ENCODE measurements around the gene BDH1.

BDH1 gene

GRCh38 chr3:197547306-197548011, 8.3 kb downstream of the BDH1 start:
- no peak for DNase-seq (ENCODE audit: low spot score)

DNA sequence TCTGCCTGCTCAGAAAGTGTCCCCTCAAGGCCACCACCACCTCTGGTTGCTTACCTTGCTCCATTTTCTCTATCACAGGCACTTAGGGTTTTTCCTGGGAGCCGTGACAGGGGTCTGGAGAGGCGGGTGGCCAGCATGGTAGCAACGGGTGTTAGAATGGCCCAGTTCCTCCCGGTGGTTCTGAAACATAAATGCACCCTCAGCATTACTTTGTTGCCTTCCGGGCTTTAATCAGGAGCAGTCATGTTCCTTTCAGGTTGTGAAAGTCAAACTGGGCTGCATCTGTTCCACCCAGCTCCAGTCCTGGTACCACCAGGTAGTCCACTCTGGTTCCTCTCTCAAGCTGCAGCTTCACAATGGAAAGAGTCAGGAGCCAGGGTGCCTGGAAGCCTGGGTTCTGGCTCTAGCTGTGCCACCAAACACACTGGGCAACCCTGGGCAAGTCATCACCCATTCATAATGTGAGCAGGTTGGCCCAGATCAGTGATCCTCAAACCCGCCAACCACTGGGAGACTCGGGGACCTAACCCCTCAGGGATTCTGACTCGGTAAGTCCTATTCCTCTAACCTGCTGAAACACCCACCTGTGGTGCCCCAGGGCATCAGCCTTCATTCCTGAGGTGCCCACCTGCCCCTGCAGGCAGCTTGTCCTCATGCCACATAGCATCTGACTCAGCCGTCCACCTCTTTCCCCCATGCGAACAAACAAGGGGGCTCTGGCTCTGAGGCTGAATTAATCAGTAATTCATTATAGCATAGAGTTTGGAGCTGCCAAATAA, 9.3 kb downstream of the BDH1 start:
- DNase-seq (ENCODE audit: low spot score), result no peak

DNA sequence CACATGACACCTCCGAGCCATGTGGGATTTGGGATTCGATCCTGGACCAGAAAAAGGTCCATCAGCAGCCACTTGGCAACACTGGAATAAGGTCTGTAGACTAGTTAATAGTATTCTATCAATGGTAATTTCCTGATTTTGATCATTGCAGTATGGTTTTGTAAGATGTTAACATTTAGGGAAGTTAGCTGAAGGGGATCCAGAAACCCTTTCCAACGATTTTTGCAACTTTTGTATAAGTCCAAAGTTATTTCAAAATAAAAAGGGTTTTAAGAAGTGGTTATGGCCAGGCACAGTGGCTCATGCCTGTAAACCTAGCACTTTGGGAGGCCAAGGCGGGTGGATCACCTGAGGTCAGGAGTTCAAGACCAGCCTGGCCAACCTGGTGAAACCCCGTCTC, 10.2 kb downstream of the BDH1 start:
- no peak for DNase-seq (ENCODE audit: low spot score)

GRCh38 chr3:197545101-197545500, 10.7 kb downstream of the BDH1 start:
- no peak for DNase-seq (ENCODE audit: low spot score)

GRCh38 chr3:197542741-197543454, 12.9 kb downstream of the BDH1 start:
- no peak for DNase-seq (ENCODE audit: low spot score)

GRCh38 chr3:197541756-197542539, 13.8 kb downstream of the BDH1 start:
- DNase-seq (ENCODE audit: low spot score), result no peak

- DNase-seq (ENCODE audit: low spot score), result no peak
Observed at GRCh38 chr3:197540961-197541377, 14.8 kb downstream of the BDH1 start.

DNA sequence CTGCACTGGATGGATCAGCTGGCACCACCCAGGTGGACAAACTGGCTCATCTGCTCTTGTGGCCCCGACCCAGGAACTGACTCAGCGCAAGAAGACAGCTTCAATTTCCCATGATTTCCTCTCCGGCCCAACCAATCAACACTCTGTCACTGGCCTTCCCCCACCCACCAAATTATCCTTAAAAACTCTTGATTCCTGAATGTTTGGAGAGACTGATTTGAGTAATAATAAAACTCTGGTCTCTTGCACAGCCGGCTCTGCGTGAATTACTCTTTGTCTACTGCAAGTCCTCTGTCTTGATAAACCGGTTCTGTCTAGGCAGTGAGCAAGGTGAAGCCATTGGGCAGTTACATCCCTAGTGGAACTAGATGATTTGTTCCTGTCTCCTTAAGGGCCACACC, 16.1 kb downstream of the BDH1 start:
- DNase-seq (ENCODE audit: low spot score), result no peak

GRCh38 chr3:197533927-197534725, 21.6 kb downstream of the BDH1 start:
- no peak for DNase-seq (ENCODE audit: low spot score)

DNA sequence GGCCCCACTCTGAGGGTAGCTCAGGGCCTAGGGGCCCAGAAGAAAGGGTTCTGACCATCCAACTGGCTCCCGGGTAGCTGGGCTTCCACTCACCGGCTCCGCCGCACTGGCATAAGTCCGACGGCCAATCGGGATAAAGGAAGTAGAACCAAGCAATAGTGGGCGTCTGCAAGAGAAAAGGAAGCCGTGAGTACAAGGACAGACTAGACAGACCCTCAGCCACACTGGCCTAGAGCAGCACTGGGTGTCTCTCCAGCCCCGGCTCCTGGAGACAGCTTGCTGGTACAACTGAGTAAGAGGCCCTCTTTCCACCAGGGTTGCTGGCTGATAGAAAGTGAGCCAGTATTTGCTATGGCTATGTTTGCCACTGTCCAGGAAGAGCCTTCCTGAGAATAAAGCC, 22.4 kb downstream of the BDH1 start:
- no peak for DNase-seq (ENCODE audit: low spot score)

- no peak for DNase-seq (ENCODE audit: low spot score)
Observed at GRCh38 chr3:197532388-197532787, 23.4 kb downstream of the BDH1 start.

DNA sequence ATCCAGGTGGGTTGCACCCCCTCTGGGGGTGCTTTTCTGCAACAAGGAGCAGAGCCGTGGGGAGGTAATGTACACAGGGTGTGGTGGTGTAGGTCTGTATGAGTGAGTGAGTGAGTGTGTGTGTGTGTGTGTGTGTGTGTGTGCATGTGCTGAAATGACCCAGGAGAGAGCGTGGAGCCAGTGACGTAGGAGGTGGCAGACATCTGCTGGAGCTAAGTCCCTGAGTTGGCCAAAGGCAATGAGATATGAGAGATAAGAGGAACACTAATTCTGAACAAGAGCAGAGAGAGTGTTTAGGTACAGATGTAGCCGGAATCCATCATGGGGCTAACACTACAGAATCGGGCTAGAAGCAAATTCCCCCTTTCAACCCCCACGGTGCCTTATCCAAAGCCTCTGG, 27.6 kb downstream of the BDH1 start:
- DNase-seq (ENCODE audit: low spot score), result no peak

DNA sequence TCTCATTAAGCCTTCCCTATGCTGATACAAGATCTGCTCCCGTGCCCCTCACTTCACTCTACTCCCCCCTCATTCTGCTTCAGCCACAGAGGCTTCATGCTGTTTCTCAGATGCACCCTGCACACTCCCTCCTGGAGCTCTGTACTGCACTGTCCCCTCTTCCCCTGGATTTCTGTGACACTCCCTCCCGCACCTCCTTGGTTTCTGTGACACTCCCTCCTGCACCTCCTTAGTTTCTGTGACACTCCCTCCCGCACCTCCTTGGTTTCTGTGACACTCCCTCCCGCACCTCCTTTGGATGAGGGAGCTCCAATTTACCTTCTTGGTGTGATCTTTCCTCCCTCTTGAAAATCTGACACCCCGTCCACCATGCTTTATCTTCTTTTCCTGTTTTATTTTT, 28.2 kb downstream of the BDH1 start:
- no peak for DNase-seq (ENCODE audit: low spot score)

DNA sequence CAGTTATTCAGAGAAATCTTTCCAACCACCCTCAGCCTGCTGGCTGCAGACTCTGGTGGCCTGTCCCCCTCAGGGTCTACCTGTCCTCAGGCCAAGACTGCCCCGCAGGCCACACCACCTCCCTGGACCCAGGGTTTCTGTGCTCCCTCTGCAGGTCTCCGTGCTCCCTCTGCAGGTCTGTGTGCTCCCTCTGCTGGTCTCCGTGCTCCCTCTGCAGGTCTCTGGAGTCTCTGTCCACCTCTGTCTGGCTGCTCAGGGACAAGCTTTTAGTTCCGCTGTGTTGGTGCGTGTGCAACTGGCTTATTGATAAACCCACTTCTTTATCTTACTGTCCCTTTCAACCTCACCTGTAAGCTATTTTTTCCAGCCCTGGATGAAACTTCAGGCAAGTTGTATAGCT, 30.1 kb downstream of the BDH1 start:
- no peak for DNase-seq (ENCODE audit: low spot score)

DNA sequence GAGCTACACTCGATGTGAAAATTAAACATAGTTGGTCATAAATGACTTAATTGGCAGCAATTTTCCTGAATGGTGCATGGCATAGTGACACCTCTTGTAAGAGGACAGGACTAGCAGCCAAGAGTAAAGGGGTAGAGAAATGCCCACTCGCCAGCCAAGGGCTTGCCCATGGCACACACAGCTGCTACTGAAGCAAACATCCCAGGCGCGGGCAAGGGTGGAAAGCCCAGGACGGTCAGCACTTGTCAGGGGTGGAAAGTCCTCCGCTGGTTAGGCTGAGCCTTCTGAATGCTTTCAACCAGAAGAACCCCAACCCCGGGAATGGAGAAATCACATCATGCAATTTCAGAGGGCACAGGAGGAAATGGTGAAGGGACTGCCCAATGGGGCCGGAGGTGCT, 31.6 kb downstream of the BDH1 start:
- DNase-seq (ENCODE audit: low spot score), result no peak

DNA sequence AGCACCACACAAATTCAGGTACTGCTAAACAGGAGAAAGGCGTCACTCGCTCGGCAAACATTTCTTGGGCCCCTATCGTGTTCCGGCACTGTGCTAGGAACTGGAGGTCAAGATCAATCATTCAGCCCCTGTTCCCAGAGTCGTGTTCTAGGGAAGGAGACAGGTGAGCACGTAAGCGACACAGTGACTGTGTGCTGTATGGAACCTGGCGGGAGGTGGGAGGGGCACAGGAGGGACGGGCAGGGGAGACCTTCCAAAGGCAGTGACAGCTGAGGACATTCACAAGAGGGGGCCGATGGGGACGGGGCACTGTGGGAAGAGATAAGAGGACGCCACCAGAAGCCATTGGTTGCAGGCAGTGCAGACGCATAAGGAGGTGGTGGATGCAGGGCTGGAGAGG, 32.2 kb downstream of the BDH1 start:
- no peak for DNase-seq (ENCODE audit: low spot score)

DNA sequence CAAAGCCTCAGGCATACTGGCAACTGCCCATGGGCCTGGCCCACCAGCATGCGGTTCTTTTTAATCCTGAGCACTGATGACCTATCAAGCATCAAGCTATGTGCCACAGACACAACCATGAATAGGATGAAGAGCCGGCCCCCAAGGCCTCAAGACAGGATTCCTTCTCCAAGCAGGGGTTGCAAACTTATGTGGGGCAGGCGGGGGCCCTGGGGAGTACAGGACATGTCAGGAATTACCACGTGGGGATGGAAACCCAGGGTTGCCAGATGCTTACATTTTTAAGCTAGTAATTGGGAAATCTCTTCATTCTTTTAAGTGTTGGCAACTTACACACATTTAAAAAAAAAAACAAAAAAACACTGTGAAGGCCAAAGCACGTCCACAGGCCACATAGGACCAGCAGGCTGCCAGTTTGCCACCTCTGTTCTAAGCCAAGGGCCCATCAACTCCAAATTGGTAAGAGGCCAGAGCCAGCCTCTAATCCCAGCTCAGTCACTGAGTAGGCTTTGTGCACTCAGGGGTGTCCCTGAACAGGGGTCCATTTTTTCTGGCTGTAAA, 32.8 kb downstream of the BDH1 start:
- DNase-seq (ENCODE audit: low spot score), result no peak

DNA sequence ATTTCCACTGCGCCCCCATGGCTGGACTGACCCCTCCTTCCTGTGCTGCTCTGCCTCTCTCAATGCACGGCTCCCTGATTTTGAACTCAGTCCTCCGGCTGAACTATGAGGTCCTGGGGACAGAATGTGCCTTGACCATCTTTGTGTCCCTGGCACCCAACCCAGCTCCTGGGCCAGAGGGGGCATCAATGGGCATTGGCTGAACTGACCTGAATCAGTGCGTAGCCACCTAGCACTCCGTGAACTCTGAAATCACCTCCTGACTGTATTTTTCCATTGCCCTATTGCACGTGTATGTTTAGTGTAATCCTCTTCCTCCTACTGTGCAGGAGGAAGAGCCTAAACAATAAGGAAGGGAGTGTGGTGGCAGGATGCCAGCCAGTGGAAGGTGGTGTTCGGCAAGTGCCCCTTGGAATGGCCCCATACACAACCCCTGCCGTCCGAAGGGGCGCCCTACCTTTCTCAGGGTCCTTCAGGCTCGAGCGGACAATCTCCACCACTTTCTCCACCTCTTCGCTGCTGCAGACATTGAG, 33.5 kb downstream of the BDH1 start:
- DNase-seq (ENCODE audit: low spot score), result no peak

DNA sequence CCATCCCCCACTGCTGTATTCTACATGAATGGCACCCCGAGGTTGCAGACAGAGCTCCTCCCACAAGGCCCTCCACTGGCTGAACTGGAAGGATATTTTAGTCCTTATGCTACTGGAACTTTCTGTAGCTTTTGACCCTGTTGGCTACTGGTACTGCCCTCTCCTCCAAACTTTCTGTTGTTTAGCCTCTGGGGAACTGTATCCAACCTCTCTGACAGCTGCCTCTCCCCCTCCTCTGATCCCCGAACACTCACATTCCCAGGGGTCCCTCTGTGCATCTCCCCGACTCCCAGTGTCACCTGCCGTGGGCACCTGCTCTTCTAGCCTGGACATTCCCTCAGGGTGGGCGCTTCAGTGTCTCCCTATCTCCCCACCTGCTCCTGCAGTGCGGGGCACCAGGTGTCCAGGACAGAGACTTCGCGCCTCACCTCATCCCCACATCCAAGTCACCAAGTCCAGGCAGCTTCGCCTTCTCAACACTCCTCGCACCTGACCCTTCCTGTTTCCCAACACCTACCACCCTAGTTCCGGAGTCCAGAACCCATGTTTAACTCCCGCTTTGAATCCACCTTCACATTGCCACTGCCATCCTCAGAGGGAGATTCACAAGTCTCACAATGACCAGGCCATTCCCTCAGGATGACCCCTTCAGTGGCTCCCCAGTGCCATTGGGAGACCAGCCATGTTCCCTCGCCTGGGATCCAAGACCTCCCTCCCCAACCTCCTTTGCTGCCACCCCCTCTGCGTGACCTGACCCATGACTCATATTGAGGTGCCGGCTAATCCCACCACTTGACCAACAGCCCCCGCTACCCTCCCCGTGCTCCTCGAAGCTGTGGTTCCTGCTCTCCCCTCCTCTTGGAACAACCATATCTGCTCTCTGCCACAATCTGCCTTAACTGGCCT, 34.2 kb downstream of the BDH1 start:
- DNase-seq (ENCODE audit: low spot score), result no peak

Measured in HuH-7.5 (cell line).